K562 (cell line): ENCODE data around the gene DUSP16. TPM values are rescaled to one million over a fixed set of nuclear protein-coding genes. Genes with fewer than 3 reads are reported as not detected.

Source experiments
- BCOR ChIP-seq: fragments of 450-650 bp; IDR thresholded peaks from 2 replicates; pipeline ENCODE4 v1.6.1; 2016
- CBX3 ChIP-seq, 2 experiments: IDR thresholded peaks; 1 replicate in 1 of 2; 2 replicates in 1 of 2; pipeline ENCODE4 v1.6.1; 2012; ENCODE audit warnings: inconsistent platforms in 2 of 2, low read length in 2 of 2, borderline replicate concordance in 1 of 2, control low read depth in 1 of 2
- CEBPB ChIP-seq: fragments of 450-650 bp; IDR thresholded peaks from 2 replicates; pipeline ENCODE4 v1.6.1; 2016; ENCODE audit warnings: missing genetic modification characterization, missing compliant biosample characterization
- CXXC5 ChIP-seq: fragments of 250-450 bp; sonication (Bioruptor Pico); IDR thresholded peaks from 2 replicates; pipeline ENCODE4 v1.8.0; 2022; ENCODE audit warnings: inconsistent platforms, mild to moderate bottlenecking, moderate library complexity
- E2F3 ChIP-seq: fragments of 250-450 bp; sonication (Bioruptor Pico); IDR thresholded peaks from 2 replicates; pipeline ENCODE4 v1.4.0; 2020; ENCODE audit warnings: mild to moderate bottlenecking
- EP300 ChIP-seq: IDR thresholded peaks from 2 replicates; pipeline ENCODE4 v1.6.1; 2012; ENCODE audit warnings: low read length, improper control_type of control experiment
- ESRRB ChIP-seq: fragments of 250-450 bp; sonication (Bioruptor Pico); IDR thresholded peaks from 2 replicates; pipeline ENCODE4 v1.5.0; 2020; ENCODE audit warnings: mild to moderate bottlenecking, moderate library complexity, borderline replicate concordance
- HDAC1 ChIP-seq, 2 experiments: fragments of 450-650 bp; IDR thresholded peaks; 2 replicates each; pipeline ENCODE4 v1.6.1; 2016 to 2017; ENCODE audit warnings: inconsistent platforms in 1 of 2, mild to moderate bottlenecking in 1 of 2, moderate library complexity in 1 of 2
- KLF6 ChIP-seq: fragments of 250-450 bp; sonication (Bioruptor Pico); IDR thresholded peaks from 2 replicates; pipeline ENCODE4 v1.4.0; 2020; ENCODE audit warnings: mild to moderate bottlenecking, moderate library complexity, borderline replicate concordance
- MCM2 ChIP-seq: fragments of 450-650 bp; IDR thresholded peaks from 2 replicates; pipeline ENCODE4 v1.6.1; 2017; ENCODE audit warnings: low read depth, mild to moderate bottlenecking
- NCOA2 ChIP-seq, 2 experiments: fragments of 450-650 bp; IDR thresholded peaks; 2 replicates each; pipeline ENCODE4 v1.6.1; 2018; ENCODE audit warnings: mild to moderate bottlenecking in 2 of 2, moderate library complexity in 1 of 2; ENCODE audit not compliant: partially characterized antibody in 2 of 2
- POLR2AphosphoS5 ChIP-seq: IDR thresholded peaks from 2 replicates; pipeline ENCODE4 v1.6.1; 2011; ENCODE audit warnings: mild to moderate bottlenecking, low read depth, low read length, moderate library complexity; ENCODE audit not compliant: control insufficient read depth, insufficient read depth
- PYGO2 ChIP-seq: fragments of 450-650 bp; IDR thresholded peaks from 2 replicates; pipeline ENCODE4 v1.6.1; 2016; ENCODE audit warnings: mild to moderate bottlenecking, missing genetic modification characterization, moderate library complexity, missing compliant biosample characterization
- SMAD4 ChIP-seq: fragments of 250-450 bp; sonication (Bioruptor Pico); conservative IDR thresholded peaks from 2 replicates; pipeline ENCODE4 v1.8.0; 2021; ENCODE audit warnings: inconsistent platforms, mild to moderate bottlenecking, moderate library complexity
- TRIM24 ChIP-seq, 2 experiments: fragments of 450-650 bp; IDR thresholded peaks; 2 replicates each; pipeline ENCODE4 v1.6.1; 2016
- ZKSCAN8 ChIP-seq: fragments of 200-800 bp; sonication (Bioruptor generic); IDR thresholded peaks from 2 replicates; pipeline ENCODE4 v1.6.1; 2016; ENCODE audit warnings: missing genetic modification characterization, missing compliant biosample characterization
- ZNF584 ChIP-seq: fragments of 200-800 bp; sonication (Bioruptor generic); IDR thresholded peaks from 2 replicates; pipeline ENCODE4 v1.6.1; 2016; ENCODE audit warnings: low read depth, mild to moderate bottlenecking, missing genetic modification characterization, missing compliant biosample characterization
- ZSCAN29 ChIP-seq: fragments of 450-650 bp; IDR thresholded peaks from 2 replicates; pipeline ENCODE4 v1.6.1; 2017
- polyA plus RNA-seq, 8 experiments: library from polyadenylated mRNA; depleted of rRNA in 4 of 8; stranded (reverse) in 5 of 8; unstranded in 3 of 8; fragments of >200 nt; fragmentation: Nextera tagmentation in 2 of 8; fragmentation: Illumina TruSeq in 1 of 8; extraction: Ambion mirVana in 2 of 8; extraction: Trizol in 1 of 8; gene quantifications; 2 replicates each; pipeline versions ENCODE4 v1.2.1 to v1.2.3, GENCODE V29; 2011 to 2014; ENCODE audit warnings: inconsistent platforms in 1 of 8, missing spikeins in 1 of 8
- total RNA-seq, 7 experiments: library from RNA; depleted of rRNA in 6 of 7; stranded (reverse); fragments of >200 nt in 6 of 7; fragmentation: Illumina TruSeq in 2 of 7; extraction: Trizol in 2 of 7; gene quantifications; 2 replicates each; pipeline versions ENCODE4 v1.2.1 to v1.2.3, GENCODE V29; 2011 to 2021; ENCODE audit warnings: low replicate concordance in 1 of 7
- TF ChIP-seq, protein P1 (sequence below): fragments of 450-650 bp; IDR thresholded peaks from 2 replicates; pipeline ENCODE4 v1.7.1; 2018; ENCODE audit warnings: mild to moderate bottlenecking, low read depth; ENCODE audit not compliant: partially characterized antibody
- TF ChIP-seq, protein P2 (sequence below), 2 experiments: fragments of 250-450 bp in 1 of 2; fragments of 450-650 bp in 1 of 2; sonication (Bioruptor Pico) in 1 of 2; IDR thresholded peaks; 2 replicates each; pipeline versions ENCODE4 v1.6.1 to v1.8.0; 2016 to 2021; ENCODE audit warnings: mild to moderate bottlenecking in 2 of 2, moderate library complexity in 2 of 2, missing compliant biosample characterization in 1 of 2, missing genetic modification characterization in 1 of 2
- TF ChIP-seq, protein P3 (sequence below): sonication (generic); formaldehyde crosslinking; IDR thresholded peaks from 2 replicates; pipeline ENCODE4 v1.8.1; 2023; ENCODE audit warnings: mild to moderate bottlenecking, missing genetic modification reagents

Gene DUSP16
- total and polyA plus RNA-seq, 9 of the 15 experiments (the other 6 are each of a cell fraction or from before 2014, with no cell fraction given), result 0.70 to 12.3 (median 5.7) TPM

DNA sequence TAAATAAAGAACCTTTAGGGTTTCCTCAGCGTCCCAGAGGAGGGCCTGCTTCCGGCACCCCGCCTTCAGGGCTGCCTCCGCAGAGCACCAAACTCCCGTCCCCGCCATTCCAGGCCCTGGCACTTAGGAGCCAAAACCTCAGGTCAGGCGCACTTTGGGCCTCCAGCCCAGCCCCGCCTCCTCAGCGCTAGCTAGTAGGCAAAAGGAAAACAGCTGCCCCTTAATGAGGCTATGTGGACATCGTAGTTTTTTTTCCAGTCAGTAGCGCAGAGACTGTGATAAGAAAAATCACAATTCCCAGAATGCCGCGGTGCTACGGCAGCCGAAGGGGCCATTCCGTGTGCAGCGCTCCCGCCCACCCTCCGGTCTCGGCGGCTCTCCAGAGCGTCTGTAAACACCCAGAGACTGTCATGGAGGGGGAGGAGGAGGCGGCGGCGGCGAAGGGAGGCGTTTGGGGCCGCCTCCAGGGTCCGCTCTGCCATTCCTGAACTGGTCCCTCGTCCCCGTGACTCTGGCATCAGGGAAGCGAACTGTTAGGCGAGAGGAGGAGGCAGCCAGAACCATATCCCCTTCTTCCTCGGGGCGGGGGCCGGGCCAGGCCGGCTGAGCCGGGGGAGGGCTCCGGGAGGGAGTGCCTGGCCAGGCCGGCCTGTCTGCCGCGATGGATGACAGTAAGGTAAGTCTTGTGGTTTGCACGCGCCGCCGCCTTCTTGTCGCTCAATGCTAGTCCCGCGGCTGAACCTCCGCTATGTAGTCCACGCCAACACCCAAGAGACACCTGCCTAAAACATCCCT, 49.0 kb upstream of the DUSP16 start, which contains the start of gene CREBL2 (continued):
- TF ChIP-seq, protein P1, sequence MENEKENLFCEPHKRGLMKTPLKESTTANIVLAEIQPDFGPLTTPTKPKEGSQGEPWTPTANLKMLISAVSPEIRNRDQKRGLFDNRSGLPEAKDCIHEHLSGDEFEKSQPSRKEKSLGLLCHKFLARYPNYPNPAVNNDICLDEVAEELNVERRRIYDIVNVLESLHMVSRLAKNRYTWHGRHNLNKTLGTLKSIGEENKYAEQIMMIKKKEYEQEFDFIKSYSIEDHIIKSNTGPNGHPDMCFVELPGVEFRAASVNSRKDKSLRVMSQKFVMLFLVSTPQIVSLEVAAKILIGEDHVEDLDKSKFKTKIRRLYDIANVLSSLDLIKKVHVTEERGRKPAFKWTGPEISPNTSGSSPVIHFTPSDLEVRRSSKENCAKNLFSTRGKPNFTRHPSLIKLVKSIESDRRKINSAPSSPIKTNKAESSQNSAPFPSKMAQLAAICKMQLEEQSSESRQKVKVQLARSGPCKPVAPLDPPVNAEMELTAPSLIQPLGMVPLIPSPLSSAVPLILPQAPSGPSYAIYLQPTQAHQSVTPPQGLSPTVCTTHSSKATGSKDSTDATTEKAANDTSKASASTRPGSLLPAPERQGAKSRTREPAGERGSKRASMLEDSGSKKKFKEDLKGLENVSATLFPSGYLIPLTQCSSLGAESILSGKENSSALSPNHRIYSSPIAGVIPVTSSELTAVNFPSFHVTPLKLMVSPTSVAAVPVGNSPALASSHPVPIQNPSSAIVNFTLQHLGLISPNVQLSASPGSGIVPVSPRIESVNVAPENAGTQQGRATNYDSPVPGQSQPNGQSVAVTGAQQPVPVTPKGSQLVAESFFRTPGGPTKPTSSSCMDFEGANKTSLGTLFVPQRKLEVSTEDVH, result no peak
- TF ChIP-seq CXXC5 (CRISPR knock-in tag) (peak; percentile 68), ESRRB (CRISPR knock-in tag) (no peak), ZSCAN29 (no peak), CEBPB (tag) (no peak), POLR2AphosphoS5 (peak; percentile 35; the same call in 1 of the 2 replicates), EP300 (no peak), ZKSCAN8 (no peak), E2F3 (CRISPR knock-in tag) (no peak), MCM2 (no peak), BCOR (no peak), PYGO2 (no peak), CBX3 (IDR thresholded peaks at IDR 0.05; ENCODE audit: borderline replicate concordance in 1 of 2, low read length in 2 of 2) (0 out of 3 replicates have a peak, but pooled peaks of 1 of the 2 experiments have one; percentile 23), SMAD4 (CRISPR knock-in tag) (peak; percentile 71), TRIM24 (IDR thresholded peaks at IDR 0.05) (no peak; a peak in 2 of 4 replicates), ZNF584 (CRISPR knock-in tag) (no peak), KLF6 (CRISPR knock-in tag) (no peak), NCOA2 (IDR thresholded peaks at IDR 0.05; ENCODE audit: partially characterized antibody in 2 of 2) (no peak), HDAC1 (IDR thresholded peaks at IDR 0.05) (peak in 1 of 2 experiments; percentile 59; a peak in 1 of 4 replicates)
- TF ChIP-seq, protein P2, sequence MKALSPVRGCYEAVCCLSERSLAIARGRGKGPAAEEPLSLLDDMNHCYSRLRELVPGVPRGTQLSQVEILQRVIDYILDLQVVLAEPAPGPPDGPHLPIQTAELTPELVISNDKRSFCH (CRISPR knock-in tag; IDR thresholded peaks at IDR 0.05), result no peak
- TF ChIP-seq, protein P2 (tag; IDR thresholded peaks at IDR 0.05), result no peak
- TF ChIP-seq, protein P3, sequence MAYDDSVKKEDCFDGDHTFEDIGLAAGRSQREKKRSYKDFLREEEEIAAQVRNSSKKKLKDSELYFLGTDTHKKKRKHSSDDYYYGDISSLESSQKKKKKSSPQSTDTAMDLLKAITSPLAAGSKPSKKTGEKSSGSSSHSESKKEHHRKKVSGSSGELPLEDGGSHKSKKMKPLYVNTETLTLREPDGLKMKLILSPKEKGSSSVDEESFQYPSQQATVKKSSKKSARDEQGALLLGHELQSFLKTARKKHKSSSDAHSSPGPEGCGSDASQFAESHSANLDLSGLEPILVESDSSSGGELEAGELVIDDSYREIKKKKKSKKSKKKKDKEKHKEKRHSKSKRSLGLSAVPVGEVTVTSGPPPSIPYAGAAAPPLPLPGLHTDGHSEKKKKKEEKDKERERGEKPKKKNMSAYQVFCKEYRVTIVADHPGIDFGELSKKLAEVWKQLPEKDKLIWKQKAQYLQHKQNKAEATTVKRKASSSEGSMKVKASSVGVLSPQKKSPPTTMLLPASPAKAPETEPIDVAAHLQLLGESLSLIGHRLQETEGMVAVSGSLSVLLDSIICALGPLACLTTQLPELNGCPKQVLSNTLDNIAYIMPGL (CRISPR knock-in tag), result no peak
